GM21360 (cell line): ENCODE data around the gene SCYGR2.

Experiments used
- ATAC-seq: cut with Tn5 transposase; IDR thresholded peaks from one replicate; pipeline ENCODE4 v1.9.1; 2021; ENCODE audit warnings: mild to moderate bottlenecking, moderate library complexity; ENCODE audit not compliant: unreplicated experiment

Gene SCYGR2

GRCh38 chr2:227612546-227613271 lies 14.0 kb downstream of the SCYGR2 start:
- no peak for ATAC-seq

- no peak for ATAC-seq
These were observed 14.6 kb downstream of the SCYGR2 start for GRCh38 chr2:227613272-227613660.

- no peak for ATAC-seq
These were observed 15.6 kb downstream of the SCYGR2 start for GRCh38 chr2:227614246-227614645.

GRCh38 chr2:227614740-227615139 lies 16.0 kb downstream of the SCYGR2 start, which contains the start of gene SCYGR3:
Gene SCYGR3 (minus strand): TSS chr2:227614840. CDS start chr2:227614840, 0 bp downstream.
- no peak for ATAC-seq

GRCh38 chr2:227615181-227615580 lies 16.5 kb downstream of the SCYGR2 start:
- ATAC-seq = no peak

GRCh38 chr2:227615906-227616305 lies 17.2 kb downstream of the SCYGR2 start:
- no peak for ATAC-seq

GRCh38 chr2:227616631-227617030 lies 17.9 kb downstream of the SCYGR2 start:
- ATAC-seq = no peak

- ATAC-seq = no peak
These were observed 18.9 kb downstream of the SCYGR2 start, which contains the start of gene SCYGR4 for GRCh38 chr2:227617316-227618230. Gene SCYGR4 (plus strand): TSS chr2:227617498. CDS start chr2:227617498, 0 bp downstream.

- ATAC-seq = no peak
These were observed 24.5 kb downstream of the SCYGR2 start for GRCh38 chr2:227623226-227623625.

- no peak for ATAC-seq
These were observed 26.7 kb downstream of the SCYGR2 start for GRCh38 chr2:227625420-227625819.

GRCh38 chr2:227626580-227627151 lies 28.0 kb downstream of the SCYGR2 start:
- ATAC-seq = no peak

- peak; percentile 99 for ATAC-seq
These were observed 29.1 kb downstream of the SCYGR2 start for GRCh38 chr2:227627769-227628168.

GRCh38 chr2:227629435-227629834 lies 30.7 kb downstream of the SCYGR2 start:
- ATAC-seq = no peak

GRCh38 chr2:227630322-227630721 lies 31.6 kb downstream of the SCYGR2 start:
- no peak for ATAC-seq

- ATAC-seq = no peak
These were observed 34.1 kb downstream of the SCYGR2 start for GRCh38 chr2:227632827-227633226.

- ATAC-seq = no peak
These were observed 35.5 kb downstream of the SCYGR2 start for GRCh38 chr2:227634201-227634600.

- ATAC-seq = no peak
These were observed 44.0 kb downstream of the SCYGR2 start for GRCh38 chr2:227642656-227643055.

- ATAC-seq = no peak
These were observed 45.4 kb downstream of the SCYGR2 start for GRCh38 chr2:227643990-227644551.
